ENCODE measurements around the gene SLC16A2. TPM values are rescaled to one million over a fixed set of nuclear protein-coding genes. Genes with fewer than 3 reads are reported as not detected.

Gene SLC16A2
- 10 to 100 TPM in 1 of 6 donors, 1 to 10 TPM in 5; 2.0 to 10.7 (median 4.8) TPM for total RNA-seq

GRCh38 chrX:74421036-74421739 is at the start of gene SLC16A2:
TSS of gene SLC16A2 (plus strand) at chrX:74421493. CDS start at chrX:74421638, 145 bp downstream.
- Histone ChIP-seq H3K4me3 (peak within 1 kb of the TSS; percentile 20 to 59 (median 47)), H3K9me3 (no peaks in the 10 kb centered on the region), H3K27ac (peak within 1 kb of the TSS; percentile 77 to 88 (median 87)), H3K27me3 (no peaks in the 10 kb centered on the region), H3K4me1 (peaks cover 0 to 9% (median 6%) of the 10 kb centered on the region in 4 donors), H3K36me3 (no peaks in the 10 kb centered on the region)
- ATAC-seq (ENCODE audit: low FRiP score in 2 of 2) (peak; percentile 57 to 76), DNase-seq (peak; percentile 63 to 88)
- peak in 1 of 2 donors; percentile 37 for TF ChIP-seq POLR2AphosphoS5 (IDR thresholded peaks at IDR 0.05)
- TF ChIP-seq POLR2A (IDR thresholded peaks at IDR 0.05): no peak
- WGBS, 2 donors: 0 to 43% methylated on average over 12 to 24 of the region's 33 CpGs

DNA sequence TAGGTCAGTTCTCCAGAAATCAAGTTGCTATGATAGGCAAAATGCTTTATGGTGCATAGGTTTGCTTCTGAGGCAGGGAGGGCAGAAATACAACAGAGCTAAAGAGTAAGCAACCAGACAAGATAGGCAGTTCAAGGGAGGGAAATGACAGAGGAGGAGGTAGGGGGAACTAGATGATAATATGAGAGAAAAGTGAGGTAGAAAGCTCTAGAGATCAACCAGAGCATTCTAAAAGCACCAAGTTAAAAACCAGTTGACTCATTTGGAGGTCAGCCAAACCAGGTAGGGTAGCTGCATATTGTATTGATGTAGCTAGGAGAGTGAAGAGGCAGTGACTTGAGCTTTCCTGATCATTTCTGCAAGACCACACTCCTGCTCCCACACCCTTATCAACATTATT is 49.0 kb upstream of the SLC16A2 start:
- no peak for ATAC-seq (ENCODE audit: low FRiP score in 2 of 2)
- no peaks in the 10 kb centered on the region for H3K4me1 ChIP-seq
- H3K27me3 ChIP-seq: no peaks in the 10 kb centered on the region
- DNase-seq: no peak
- no peak overlapping the region for H3K27ac ChIP-seq
- no peak overlapping the region for H3K4me3 ChIP-seq
- H3K9me3 ChIP-seq: no peaks in the 10 kb centered on the region
- TF ChIP-seq CTCF (IDR thresholded peaks at IDR 0.05) (no peak), POLR2AphosphoS5 (IDR thresholded peaks at IDR 0.05) (no peak), EP300 (IDR thresholded peaks at IDR 0.05) (no peak), POLR2A (IDR thresholded peaks at IDR 0.05) (no peak)
- no peaks in the 10 kb centered on the region for H3K36me3 ChIP-seq

- Histone ChIP-seq H3K27ac (no peak overlapping the region), H3K27me3 (no peaks in the 10 kb centered on the region), H3K4me3 (no peak overlapping the region), H3K9me3 (no peaks in the 10 kb centered on the region), H3K36me3 (no peaks in the 10 kb centered on the region), H3K4me1 (no peaks in the 10 kb centered on the region)
- 30 to 95% methylated on average over 1 of the region's 1 CpG for WGBS, 2 donors
- no peak for TF ChIP-seq POLR2AphosphoS5 (IDR thresholded peaks at IDR 0.05)
- no peak for TF ChIP-seq POLR2A (IDR thresholded peaks at IDR 0.05)
- TF ChIP-seq EP300 (IDR thresholded peaks at IDR 0.05): no peak
- no peak for TF ChIP-seq CTCF (IDR thresholded peaks at IDR 0.05)
- ATAC-seq (ENCODE audit: low FRiP score in 2 of 2): no peak
- no peak for DNase-seq
Measured at GRCh38 chrX:74377282-74377681, 44.0 kb upstream of the SLC16A2 start.

GRCh38 chrX:74382613-74383012 is 38.7 kb upstream of the SLC16A2 start:
- 13 to 16% methylated on average over 1 to 2 of the region's 2 CpGs for WGBS, 2 donors
- no peak overlapping the region for H3K27ac ChIP-seq
- H3K27me3 ChIP-seq: no peaks in the 10 kb centered on the region
- no peaks in the 10 kb centered on the region for H3K36me3 ChIP-seq
- TF ChIP-seq POLR2AphosphoS5 (IDR thresholded peaks at IDR 0.05) (no peak), CTCF (IDR thresholded peaks at IDR 0.05) (peak; percentile 49 to 78 (median 62)), POLR2A (IDR thresholded peaks at IDR 0.05) (peak in 1 of 4 donors; percentile 22), EP300 (IDR thresholded peaks at IDR 0.05) (no peak)
- H3K4me3 ChIP-seq: no peak overlapping the region
- no peaks in the 10 kb centered on the region for H3K4me1 ChIP-seq
- ATAC-seq (ENCODE audit: low FRiP score in 2 of 2) (peak; percentile 89 to 93), DNase-seq (peak in 1 of 2 donors; percentile 81)
- no peaks in the 10 kb centered on the region for H3K9me3 ChIP-seq

GRCh38 chrX:74383611-74384010 is 37.7 kb upstream of the SLC16A2 start:
- peak in 1 of 2 donors; percentile 78 for ATAC-seq (ENCODE audit: low FRiP score in 2 of 2)

More at GRCh38 chrX:74383611-74384010, 37.7 kb upstream of the SLC16A2 start:
- Histone ChIP-seq H3K27me3 (no peaks in the 10 kb centered on the region), H3K27ac (no peak overlapping the region), H3K36me3 (no peaks in the 10 kb centered on the region), H3K4me1 (no peaks in the 10 kb centered on the region), H3K9me3 (no peaks in the 10 kb centered on the region), H3K4me3 (no peak overlapping the region)
- 30 to 43% methylated on average over 2 of the region's 2 CpGs for WGBS, 2 donors
- TF ChIP-seq CTCF (IDR thresholded peaks at IDR 0.05) (peak in 5 of 6 experiments; percentile 8 to 30 (median 19)), POLR2AphosphoS5 (IDR thresholded peaks at IDR 0.05) (no peak)
- no peak for DNase-seq
